ENCODE measurements around the gene C2CD2. TPM values are rescaled to one million over a fixed set of nuclear protein-coding genes. Genes with fewer than 3 reads are reported as not detected.

Gene C2CD2
- total and polyA plus RNA-seq, 2 experiments from 2014 or later, result 4.5 to 16.2 TPM

DNA sequence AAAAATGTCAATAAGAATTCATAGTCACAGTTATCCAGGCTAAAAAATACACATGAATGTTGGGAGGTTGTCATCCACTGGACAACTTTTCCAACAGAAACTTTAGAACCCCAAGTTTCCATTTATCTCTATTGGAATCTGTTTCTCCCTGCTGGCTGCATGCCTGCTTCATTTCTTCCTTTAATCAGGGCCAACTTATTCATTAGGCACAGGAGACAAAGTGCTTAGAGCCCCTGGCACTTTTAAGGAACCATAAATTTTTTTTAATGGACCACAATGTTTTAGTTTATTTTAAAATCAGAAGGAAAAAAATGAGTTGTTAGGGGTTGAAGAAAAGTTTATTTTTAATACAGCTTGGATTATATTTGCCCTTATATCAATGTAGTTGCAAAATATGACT, 26.7 kb upstream of the C2CD2 start (continued):
- TF ChIP-seq ZNF462 (CRISPR knock-in tag; IDR thresholded peaks at IDR 0.05) (no peak), STAT1 (IDR thresholded peaks at IDR 0.05; ENCODE audit: unreplicated experiment) (no peak), REST (IDR thresholded peaks at IDR 0.05; ENCODE audit: unreplicated experiment) (no peak), CREB1 (CRISPR knock-in tag; IDR thresholded peaks at IDR 0.05; ENCODE audit: low read depth) (no peak)

- H3F3A ChIP-seq (replicated peaks; ENCODE audit: low read depth), result no peaks in the 10 kb centered on the region
- no peak overlapping the region for H2AFZ ChIP-seq
- no peaks in the 10 kb centered on the region for H3K9me2 ChIP-seq (ENCODE audit: insufficient read depth)
- H3K4me3 Mint-ChIP-seq, result no peak overlapping the region
- no peaks in the 10 kb centered on the region for H3K27me3 Mint-ChIP-seq (ENCODE audit: insufficient read depth, low read depth, poor library complexity)
- H3K4me3 ChIP-seq, result no peak overlapping the region
- H3K4me1 Mint-ChIP-seq, result no peaks in the 10 kb centered on the region
- H3K4me2 ChIP-seq, result no peak overlapping the region
- H3K4me1 ChIP-seq (ENCODE audit: insufficient read depth), result no peaks in the 10 kb centered on the region
- peaks cover 9% of the 10 kb centered on the region; the same call in 1 of the 3 replicates for H3K36me3 Mint-ChIP-seq (ENCODE audit: low read depth)
- no peaks in the 10 kb centered on the region for H4K20me1 ChIP-seq (replicated peaks; ENCODE audit: insufficient read depth)
- no peaks in the 10 kb centered on the region; the same call in 1 of the 2 replicates for H3K36me3 ChIP-seq (ENCODE audit: insufficient read depth)
- ATAC-seq (no peak), DNase-seq (ENCODE audit: low spot score) (no peak)
- no peak overlapping the region for H3K27ac ChIP-seq (ENCODE audit: low read depth)
- peaks cover 11% of the 10 kb centered on the region for H3K9me3 Mint-ChIP-seq
- no peak overlapping the region for H3K27ac Mint-ChIP-seq
- H3K27me3 ChIP-seq (ENCODE audit: insufficient read depth), result no peaks in the 10 kb centered on the region
- H3K79me2 ChIP-seq (replicated peaks; ENCODE audit: insufficient read depth), result no peaks in the 10 kb centered on the region
- TF ChIP-seq POLR2AphosphoS5 (IDR thresholded peaks at IDR 0.05; ENCODE audit: low read depth) (no peak), EZH2phosphoT487 (IDR thresholded peaks at IDR 0.05; ENCODE audit: unreplicated experiment) (no peak), ETS1 (IDR thresholded peaks at IDR 0.05) (no peak)
- TF ChIP-seq, protein P1, sequence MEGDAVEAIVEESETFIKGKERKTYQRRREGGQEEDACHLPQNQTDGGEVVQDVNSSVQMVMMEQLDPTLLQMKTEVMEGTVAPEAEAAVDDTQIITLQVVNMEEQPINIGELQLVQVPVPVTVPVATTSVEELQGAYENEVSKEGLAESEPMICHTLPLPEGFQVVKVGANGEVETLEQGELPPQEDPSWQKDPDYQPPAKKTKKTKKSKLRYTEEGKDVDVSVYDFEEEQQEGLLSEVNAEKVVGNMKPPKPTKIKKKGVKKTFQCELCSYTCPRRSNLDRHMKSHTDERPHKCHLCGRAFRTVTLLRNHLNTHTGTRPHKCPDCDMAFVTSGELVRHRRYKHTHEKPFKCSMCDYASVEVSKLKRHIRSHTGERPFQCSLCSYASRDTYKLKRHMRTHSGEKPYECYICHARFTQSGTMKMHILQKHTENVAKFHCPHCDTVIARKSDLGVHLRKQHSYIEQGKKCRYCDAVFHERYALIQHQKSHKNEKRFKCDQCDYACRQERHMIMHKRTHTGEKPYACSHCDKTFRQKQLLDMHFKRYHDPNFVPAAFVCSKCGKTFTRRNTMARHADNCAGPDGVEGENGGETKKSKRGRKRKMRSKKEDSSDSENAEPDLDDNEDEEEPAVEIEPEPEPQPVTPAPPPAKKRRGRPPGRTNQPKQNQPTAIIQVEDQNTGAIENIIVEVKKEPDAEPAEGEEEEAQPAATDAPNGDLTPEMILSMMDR (conservative IDR thresholded peaks at IDR 0.05; ENCODE audit: low read depth in 2 of 2), result no peak
Measured at GRCh38 chr21:41979751-41980369, 26.0 kb upstream of the C2CD2 start.
